ENCODE results near the gene IFNLR1.

Gene IFNLR1

DNA sequence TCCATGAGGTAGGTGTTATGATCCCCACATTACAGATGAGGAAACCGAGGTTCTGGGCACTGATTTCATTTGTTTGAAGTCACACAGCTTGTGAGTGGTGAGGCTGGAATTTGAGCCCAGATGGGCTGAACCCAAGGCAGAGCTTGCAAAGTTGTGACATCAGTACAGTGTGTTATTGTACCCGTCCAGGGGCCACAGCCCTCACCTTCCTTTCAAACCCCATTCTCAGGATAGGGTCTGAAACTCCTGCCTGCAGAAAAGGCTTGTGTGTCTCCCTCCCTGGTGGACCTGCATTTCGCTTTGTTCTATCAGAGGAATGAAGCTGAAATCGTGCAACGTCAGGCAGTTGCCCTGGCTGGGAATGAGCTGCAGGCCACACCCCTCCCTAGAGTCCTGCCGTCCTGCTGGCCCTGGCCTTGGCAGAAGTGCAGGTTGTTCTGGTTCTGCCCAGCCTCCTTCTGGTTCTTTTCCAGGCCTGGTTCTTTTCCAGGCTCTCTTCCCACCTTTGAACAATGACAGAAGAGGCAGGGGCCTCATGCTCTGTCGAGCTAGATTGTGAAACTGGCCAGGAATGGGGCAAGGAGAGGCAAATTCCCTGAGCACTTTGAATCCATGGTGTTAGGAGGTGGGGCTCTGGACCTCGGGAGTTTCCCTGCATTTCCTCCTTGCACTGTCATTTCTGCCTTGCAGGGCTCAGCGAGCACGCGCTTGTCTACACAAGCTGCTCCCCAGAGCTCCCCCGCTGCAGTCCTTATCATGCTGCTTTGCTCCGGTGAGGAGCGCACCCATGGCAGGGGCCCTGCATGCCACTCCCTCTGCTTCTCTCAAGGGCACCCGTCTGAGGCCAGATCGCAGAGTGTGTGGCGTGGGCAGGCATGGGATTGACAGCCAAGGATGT, 67.0 kb downstream of the IFNLR1 start:
- no peak for DNase-seq

DNA sequence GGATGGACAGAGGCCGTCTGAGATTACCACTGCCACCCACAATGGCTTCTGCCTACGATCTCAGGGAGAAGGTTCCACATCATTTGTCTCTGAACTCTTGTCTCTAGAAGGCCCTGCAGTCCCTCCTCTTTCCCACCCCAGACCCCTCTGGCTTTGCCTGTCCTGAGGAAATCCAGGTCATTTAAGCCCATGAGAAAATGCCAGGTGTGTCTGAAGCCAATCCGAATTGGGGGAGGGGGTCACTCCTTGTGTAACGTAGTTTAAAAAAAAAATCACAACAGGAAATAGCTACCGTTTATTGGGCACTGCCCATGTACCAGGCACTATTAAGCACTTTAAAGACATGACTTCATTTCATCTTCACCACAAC, 67.6 kb downstream of the IFNLR1 start:
- DNase-seq, result no peak

DNA sequence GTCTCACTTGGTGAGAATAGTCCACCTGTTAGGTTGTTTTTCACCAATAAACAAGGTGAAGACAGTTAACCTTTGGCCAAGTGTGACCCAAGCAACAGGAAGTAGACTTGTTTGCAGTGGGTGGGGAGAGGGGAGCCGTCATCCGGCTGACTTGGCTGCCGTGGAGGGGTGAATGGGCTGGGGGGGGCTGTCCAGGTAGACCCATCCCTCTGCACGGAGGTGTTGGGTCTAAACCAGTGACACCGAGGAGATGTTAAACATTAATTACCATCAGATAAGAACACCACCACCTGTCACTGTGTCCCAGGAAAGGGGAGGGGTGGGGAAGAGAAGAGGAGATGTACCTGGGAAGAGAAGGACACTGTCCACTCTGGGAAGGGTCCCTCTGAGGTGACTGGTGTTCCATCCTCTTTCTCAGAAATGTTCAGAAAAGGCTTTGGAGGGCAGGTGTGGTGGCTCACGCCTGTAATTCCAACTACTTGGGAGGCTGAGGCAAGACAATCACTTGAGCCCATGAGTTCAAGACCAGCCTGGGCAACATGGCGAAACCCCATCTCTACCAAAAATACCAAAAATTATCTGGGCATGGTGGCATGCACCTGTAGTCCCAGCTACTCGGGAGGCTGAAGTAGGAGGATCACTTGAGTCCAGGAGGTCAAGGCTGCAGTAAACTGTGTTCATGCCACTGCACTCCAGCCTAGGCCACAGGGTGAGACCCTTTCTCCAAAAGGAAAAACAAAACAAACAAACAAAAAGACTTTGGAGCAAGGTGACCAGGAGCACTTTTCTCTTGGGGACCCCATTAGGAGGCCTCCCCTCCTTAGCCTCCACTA, 68.5 kb downstream of the IFNLR1 start:
- no peak for DNase-seq

GRCh38 chr1:24117722-24118409, 69.2 kb downstream of the IFNLR1 start:
- DNase-seq, result no peak

DNA sequence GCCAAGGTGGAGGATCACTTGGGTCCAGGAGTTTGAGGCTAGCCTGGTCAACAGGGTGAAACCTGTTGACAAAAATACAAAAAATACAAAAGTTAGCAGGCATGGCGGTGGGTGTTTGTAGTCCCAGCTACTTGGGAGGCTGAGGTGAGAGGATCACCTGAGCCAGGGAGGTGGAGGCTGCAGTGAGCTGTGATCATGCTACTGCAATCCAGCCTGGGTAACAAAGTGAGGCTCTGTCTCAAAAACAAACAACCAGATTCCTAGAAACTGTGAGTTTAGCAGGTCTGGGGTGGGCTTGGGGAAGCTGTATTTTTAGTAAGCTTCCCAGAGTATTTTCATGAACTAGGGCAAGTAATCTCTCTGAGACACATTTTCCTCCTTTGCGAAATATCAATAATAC, 70.0 kb downstream of the IFNLR1 start:
- DNase-seq, result no peak

GRCh38 chr1:24114753-24115152, 72.3 kb downstream of the IFNLR1 start:
- DNase-seq, result no peak

- DNase-seq, result no peak
Measured at GRCh38 chr1:24113641-24114033, 73.5 kb downstream of the IFNLR1 start.

DNA sequence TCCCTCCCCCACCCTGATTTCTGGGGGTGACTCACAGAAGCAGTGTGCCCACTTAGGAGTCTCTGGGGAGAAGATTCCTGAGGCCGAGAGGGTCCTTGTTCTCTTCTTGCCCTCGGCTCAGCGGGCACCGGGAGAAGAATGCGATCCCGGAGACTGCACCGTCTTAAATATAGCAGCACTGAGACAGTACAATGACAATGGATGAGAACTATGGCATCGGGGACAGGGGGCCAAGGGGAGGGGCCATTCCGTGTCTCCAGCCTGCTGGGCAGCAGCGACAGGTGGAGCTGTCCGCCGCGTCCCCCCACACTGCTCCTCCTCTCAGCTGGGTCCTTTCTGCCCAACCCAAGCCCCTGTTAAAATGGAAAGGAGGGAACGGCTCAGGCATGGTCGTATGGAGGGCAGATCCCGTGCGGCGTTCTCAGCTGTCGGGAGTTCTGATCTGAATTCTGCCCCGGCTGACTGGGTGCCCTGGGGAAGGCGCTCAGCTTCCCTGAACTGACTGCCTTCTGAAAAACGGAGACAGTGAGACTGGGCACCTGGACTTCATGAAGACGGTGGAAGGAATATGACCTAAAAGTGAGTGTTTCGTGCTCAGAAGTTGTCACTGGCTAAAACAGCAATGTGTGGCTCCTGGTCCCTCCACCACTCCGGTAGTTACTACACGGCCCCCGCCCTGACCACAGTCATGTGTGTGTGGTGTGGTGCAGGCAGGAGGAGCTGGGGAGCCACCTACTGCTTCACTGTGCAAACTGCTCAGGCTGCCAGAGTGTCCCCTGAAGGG, 74.9 kb downstream of the IFNLR1 start, which contains the start of gene MYOM3:
Gene MYOM3 (minus strand): TSS at position 140 of the 784 bp plus-strand sequence. CDS start 3,499 bp downstream, outside the sequence.
- peak; percentile 37 for DNase-seq

DNA sequence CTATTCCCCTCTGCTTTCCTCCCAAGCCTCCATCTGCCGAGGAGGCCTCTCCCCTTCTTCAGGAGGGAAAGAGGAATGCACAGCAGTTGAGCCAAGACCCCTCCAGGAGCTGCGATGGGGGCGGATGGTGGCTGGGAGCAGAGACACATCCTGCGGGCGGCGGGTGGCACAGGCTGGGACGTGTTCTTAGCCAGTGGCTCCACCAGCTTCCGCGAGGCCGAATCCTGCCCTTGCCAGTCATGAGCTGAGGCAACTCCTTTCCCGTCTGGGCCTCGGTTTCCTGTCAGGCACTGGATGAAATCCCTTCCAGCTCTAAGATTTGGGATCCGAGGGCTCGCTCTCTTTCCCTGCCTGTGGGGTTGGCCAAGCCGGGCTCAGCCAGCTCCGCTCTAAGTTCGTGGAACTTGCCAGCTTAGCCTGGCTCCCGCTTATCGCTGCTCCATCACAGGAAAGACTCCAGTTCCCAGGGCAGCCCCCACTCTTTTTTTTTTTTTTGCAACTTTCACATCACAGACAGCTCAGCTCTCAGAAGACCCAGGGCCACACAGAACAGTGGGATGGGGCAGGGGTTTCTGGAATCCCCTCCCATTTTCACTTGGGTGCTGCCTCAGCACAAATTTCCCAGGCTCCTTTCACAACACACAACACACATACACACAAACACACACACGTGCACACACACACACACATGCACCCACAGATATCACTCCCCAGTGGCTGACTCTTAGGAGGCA, 75.7 kb downstream of the IFNLR1 start:
- no peak for DNase-seq

- no peak for DNase-seq
Measured at GRCh38 chr1:24110642-24111261, 76.3 kb downstream of the IFNLR1 start.

GRCh38 chr1:24109686-24110475, 77.2 kb downstream of the IFNLR1 start:
- DNase-seq, result no peak

DNA sequence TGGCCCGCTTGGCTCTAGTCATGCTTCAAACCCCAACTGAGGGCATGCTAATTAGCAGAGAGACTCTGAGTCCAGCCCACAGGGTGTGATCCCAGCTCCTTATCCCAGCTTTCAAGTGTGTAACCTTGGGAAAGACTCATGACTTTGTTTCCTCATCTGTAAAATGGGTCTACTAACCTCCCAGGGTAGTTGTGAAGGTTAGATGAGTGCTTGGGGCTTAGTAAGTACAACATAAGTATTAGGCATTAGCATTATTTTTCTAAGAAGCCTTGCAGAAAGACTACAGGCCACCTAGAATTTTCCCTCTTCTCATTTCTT, 78.0 kb downstream of the IFNLR1 start:
- no peak for DNase-seq

- DNase-seq, result no peak
Measured at GRCh38 chr1:24108334-24109165, 78.5 kb downstream of the IFNLR1 start.

DNA sequence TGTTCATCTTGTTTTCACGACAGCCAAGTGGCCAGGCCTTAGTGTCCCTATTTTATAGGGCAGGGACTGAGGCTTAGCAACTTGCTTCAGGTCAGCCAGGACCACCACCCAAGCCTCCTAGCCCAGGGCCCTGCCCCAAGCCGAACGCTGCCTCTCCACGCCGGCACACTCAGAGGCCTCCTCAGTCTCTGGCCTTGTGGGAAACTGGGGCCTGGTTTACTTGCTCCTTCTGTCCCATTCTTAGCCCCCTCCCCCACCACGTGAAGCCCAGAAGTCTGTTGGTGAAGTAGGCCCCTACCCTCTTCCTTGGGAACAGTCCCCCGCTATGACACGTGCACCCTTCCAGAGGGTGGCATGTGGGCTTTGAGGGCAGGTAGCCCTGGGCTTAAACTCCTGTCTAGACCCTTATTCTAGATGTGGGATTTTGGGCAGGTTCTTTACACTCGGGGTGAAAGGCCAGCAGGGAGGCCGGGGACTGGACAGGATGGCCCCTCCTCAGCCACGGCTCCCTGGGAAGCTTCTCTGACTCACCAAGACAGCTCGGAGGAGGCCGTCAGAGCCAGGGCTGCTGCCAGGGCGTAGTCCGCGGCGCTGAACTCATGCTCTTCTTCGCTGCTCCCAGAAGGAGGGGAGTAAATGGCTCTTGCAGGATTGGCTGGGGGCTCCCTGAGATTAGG, 79.5 kb downstream of the IFNLR1 start:
- DNase-seq, result no peak

- no peak for DNase-seq
Measured at GRCh38 chr1:24105368-24106160, 81.5 kb downstream of the IFNLR1 start.

DNA sequence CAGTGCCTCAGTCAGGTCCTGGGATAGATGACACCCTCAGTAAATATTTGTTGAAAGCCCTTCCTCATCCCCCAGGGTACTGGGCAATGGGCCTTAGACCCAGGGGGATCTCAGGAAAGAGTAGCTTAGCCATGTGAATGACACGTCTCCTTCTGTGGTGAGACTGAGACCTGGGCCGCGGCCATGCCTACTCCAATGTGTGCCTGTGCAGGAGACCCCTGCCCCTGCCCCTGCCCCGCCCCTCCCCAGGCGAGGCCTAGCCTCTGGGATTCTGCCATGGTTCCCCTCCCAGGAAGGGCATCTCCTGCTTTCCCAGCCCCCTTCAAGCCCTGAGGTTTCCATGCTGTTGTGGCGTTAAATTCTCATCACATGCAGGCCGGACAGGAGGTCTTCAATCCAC, 82.2 kb downstream of the IFNLR1 start:
- no peak for DNase-seq

Data from NCI-H1092 treated with DMSO at 0.1 percent for 48 hours (cell line).